IPS-18c (cell line): ENCODE results near the gene SPIN3.
"Not testable (repeated sequence)": the region's sequence is repeated elsewhere in the genome, so short reads cannot be mapped to it uniquely, and the experiment has no call there.

Source experiments
- H3K4me3 ChIP-seq: 2 replicates; pipeline ENCODE4 v1.7.0; 2013; ENCODE audit warnings: low read depth, mild to moderate bottlenecking, low read length, moderate library complexity; ENCODE audit not compliant: insufficient read depth
- H3K9me3 ChIP-seq: one replicate; pipeline ENCODE4 v1.6.1; 2013; ENCODE audit warnings: mild to moderate bottlenecking, low read length, moderate library complexity; ENCODE audit not compliant: control insufficient read depth, insufficient read depth

Gene SPIN3

GRCh38 chrX:56995271-56995994 is at the start of gene SPIN3:
Gene SPIN3 (minus strand): TSS chrX:56995541. CDS start chrX:56994947, 594 bp downstream.
- H3K9me3 ChIP-seq = no peaks in the 10 kb centered on the region
- H3K4me3 ChIP-seq = peak within 1 kb of the TSS; percentile 74

GRCh38 chrX:57044245-57044644 is 48.9 kb upstream of the SPIN3 start:
- Histone ChIP-seq H3K4me3 (no peak overlapping the region), H3K9me3 (no peaks in the 10 kb centered on the region)

- H3K9me3 ChIP-seq = not testable (repeated sequence)
Measured at GRCh38 chrX:57037265-57037664, 41.9 kb upstream of the SPIN3 start.

GRCh38 chrX:56994375-56995270 is 718 bp downstream of the SPIN3 start:
- no peaks in the 10 kb centered on the region for H3K9me3 ChIP-seq
- peak overlapping the region; percentile 74 for H3K4me3 ChIP-seq

More at GRCh38 chrX:57037265-57037664, 41.9 kb upstream of the SPIN3 start:
- H3K4me3 ChIP-seq = not testable (repeated sequence)

- H3K9me3 ChIP-seq = peaks cover 7% of the 10 kb centered on the region
- no peak overlapping the region for H3K4me3 ChIP-seq
Measured at GRCh38 chrX:56987741-56988140, 7.6 kb downstream of the SPIN3 start.

- peaks cover 12% of the 10 kb centered on the region for H3K9me3 ChIP-seq
Measured at GRCh38 chrX:56986138-56986537, 9.2 kb downstream of the SPIN3 start.

GRCh38 chrX:56978172-56978571 is 17.2 kb downstream of the SPIN3 start:
- no peak overlapping the region for H3K4me3 ChIP-seq

More at GRCh38 chrX:56986138-56986537, 9.2 kb downstream of the SPIN3 start:
- no peak overlapping the region for H3K4me3 ChIP-seq

GRCh38 chrX:56975611-56976010 is 19.7 kb downstream of the SPIN3 start:
- H3K4me3 ChIP-seq = no peak overlapping the region
- H3K9me3 ChIP-seq = peaks cover 8% of the 10 kb centered on the region

More at GRCh38 chrX:56978172-56978571, 17.2 kb downstream of the SPIN3 start:
- H3K9me3 ChIP-seq = peaks cover 18% of the 10 kb centered on the region

GRCh38 chrX:56974408-56974807 is 20.9 kb downstream of the SPIN3 start:
- peaks cover 3% of the 10 kb centered on the region for H3K9me3 ChIP-seq
- H3K4me3 ChIP-seq = no peak overlapping the region

GRCh38 chrX:56969559-56969958 is 25.8 kb downstream of the SPIN3 start:
- Histone ChIP-seq H3K9me3 (peaks cover 3% of the 10 kb centered on the region), H3K4me3 (no peak overlapping the region)

GRCh38 chrX:56968980-56969379 is 26.4 kb downstream of the SPIN3 start:
- H3K4me3 ChIP-seq = no peak overlapping the region
- H3K9me3 ChIP-seq = peaks cover 3% of the 10 kb centered on the region

GRCh38 chrX:56963377-56963776 is 32.0 kb downstream of the SPIN3 start:
- no peak overlapping the region for H3K4me3 ChIP-seq
- no peaks in the 10 kb centered on the region for H3K9me3 ChIP-seq

- Histone ChIP-seq H3K9me3 (peaks cover 6% of the 10 kb centered on the region), H3K4me3 (no peak overlapping the region)
Measured at GRCh38 chrX:56947699-56948098, 47.6 kb downstream of the SPIN3 start.

- H3K4me3 ChIP-seq, H3K9me3 ChIP-seq: not testable (repeated sequence)
Measured at GRCh38 chrX:56946201-56946600, 49.1 kb downstream of the SPIN3 start.

GRCh38 chrX:56945226-56945625 is 50.1 kb downstream of the SPIN3 start:
- not testable (repeated sequence) for H3K4me3 ChIP-seq, H3K9me3 ChIP-seq

- Histone ChIP-seq H3K4me3 (no peak overlapping the region), H3K9me3 (peaks cover 6% of the 10 kb centered on the region)
Measured at GRCh38 chrX:56943264-56943663, 52.1 kb downstream of the SPIN3 start.
